AG09309 (cell line): Measurements from ENCODE around the gene CEP112.

Source experiments
- DNase-seq: peaks from one replicate; pipeline ENCODE4 v3.0.0-alpha.2; 2010; ENCODE audit warnings: low read depth
- H3K4me3 ChIP-seq: 2 replicates; pipeline ENCODE4 v1.5.1; 2011; ENCODE audit warnings: mild to moderate bottlenecking, low read depth, low read length, moderate library complexity; ENCODE audit not compliant: control insufficient read depth
- CTCF ChIP-seq: IDR thresholded peaks from 2 replicates; pipeline ENCODE4 v1.5.1; 2011; ENCODE audit warnings: mild to moderate bottlenecking, low read depth, low read length, inconsistent platforms; ENCODE audit not compliant: insufficient read depth, control insufficient read depth; ENCODE audit errors: missing control alignments

CEP112 gene

GRCh38 chr17:65780111-65780510 lies 411.8 kb downstream of the CEP112 start:
- H3K4me3 ChIP-seq: no peak overlapping the region
- TF ChIP-seq CTCF: no peak
- no peak for DNase-seq

- no peak for DNase-seq
- TF ChIP-seq CTCF: no peak
- no peak overlapping the region for H3K4me3 ChIP-seq
Measured at GRCh38 chr17:65776890-65777289, 415.0 kb downstream of the CEP112 start.

DNA sequence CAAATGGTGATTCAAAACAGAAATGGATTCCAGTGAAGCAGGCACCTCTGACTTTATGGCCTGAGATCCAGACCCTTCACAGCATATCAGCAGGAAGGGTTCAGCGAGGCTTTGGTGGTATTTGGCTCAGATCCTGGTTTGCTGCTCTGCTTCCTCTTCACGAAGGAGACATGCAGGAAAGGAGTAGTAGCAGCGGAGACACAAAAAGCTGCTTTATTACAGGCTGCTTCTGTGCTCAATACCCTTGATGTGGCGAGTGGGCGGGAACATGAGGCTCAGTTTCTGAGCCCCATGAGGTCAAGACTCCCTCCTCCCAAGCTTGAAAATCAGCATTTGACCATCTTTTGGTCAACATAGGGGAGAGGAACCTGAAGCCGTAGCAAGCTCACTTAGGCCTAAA lies 417.1 kb downstream of the CEP112 start:
- TF ChIP-seq CTCF: no peak
- no peak overlapping the region for H3K4me3 ChIP-seq
- no peak for DNase-seq

GRCh38 chr17:65772989-65773388 lies 418.9 kb downstream of the CEP112 start:
- DNase-seq: no peak
- no peak for TF ChIP-seq CTCF
- no peak overlapping the region for H3K4me3 ChIP-seq

DNA sequence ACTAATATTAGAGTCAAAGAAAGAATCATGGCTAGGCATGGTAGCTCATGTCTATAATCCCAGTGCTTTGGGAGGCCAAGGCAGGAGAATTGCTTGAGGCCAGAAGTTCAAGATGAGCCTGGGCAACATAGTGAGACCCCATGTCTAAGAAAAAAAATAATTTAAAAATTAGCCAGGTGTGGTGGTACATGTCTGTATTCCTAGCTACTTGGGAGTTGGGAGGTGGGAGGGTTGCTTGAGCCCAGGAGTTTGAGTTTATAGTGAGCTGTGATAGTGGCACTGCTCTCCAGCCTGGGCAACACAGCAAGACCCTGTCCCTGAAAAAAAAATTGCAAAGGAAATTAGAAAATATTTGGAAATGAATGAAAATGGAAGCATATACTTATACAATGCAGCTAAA lies 420.2 kb downstream of the CEP112 start:
- TF ChIP-seq CTCF: no peak
- H3K4me3 ChIP-seq: no peak overlapping the region
- no peak for DNase-seq

DNA sequence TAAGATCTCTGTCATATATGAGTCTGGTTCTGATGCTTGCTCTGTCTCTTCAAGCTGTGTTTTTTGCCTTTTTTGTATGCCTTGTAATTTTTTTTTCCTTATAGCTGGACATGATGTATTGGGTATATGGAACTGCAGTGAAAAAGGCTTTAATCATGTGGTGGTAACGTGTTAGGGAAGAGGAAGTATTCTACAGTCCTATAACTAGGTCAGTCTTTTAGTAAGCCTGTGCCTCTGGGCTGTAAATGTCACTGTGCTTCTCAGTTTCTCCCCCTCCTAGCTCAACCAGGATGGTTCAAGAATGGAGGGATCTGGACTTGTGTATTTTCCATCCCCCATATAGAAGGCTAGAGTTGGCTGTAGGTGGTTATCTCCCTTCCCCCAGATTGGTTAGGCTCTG lies 428.1 kb downstream of the CEP112 start:
- no peak overlapping the region for H3K4me3 ChIP-seq
- DNase-seq: no peak
- no peak for TF ChIP-seq CTCF

GRCh38 chr17:65762973-65763372 lies 429.0 kb downstream of the CEP112 start:
- TF ChIP-seq CTCF: no peak
- H3K4me3 ChIP-seq: no peak overlapping the region
- no peak for DNase-seq
